ENCODE measurements around the gene SERPINA3. TPM values are rescaled to one million over a fixed set of nuclear protein-coding genes. Genes with fewer than 3 reads are reported as not detected.

Gene SERPINA3
- total and polyA plus RNA-seq, 2 donors (not counting 1 experiment from before 2014, with no cell fraction given) = not detected

- intact Hi-C loops (cut with micrococcal nuclease) = no loop called here
- POLR2A ChIA-PET = no interaction called here
- Histone ChIP-seq H2AFZ (ENCODE audit: insufficient read depth, low read depth, low read length, poor library complexity, severe bottlenecking) (no peak overlapping the region), H3K27me3 (replicated peaks in 1 of 4; ENCODE audit: control extremely low read depth in 1 of 4, control insufficient read depth in 3 of 4, insufficient read depth in 4 of 4, low read length in 3 of 4) (no peaks in the 10 kb centered on the region), H3K79me2 (ENCODE audit: control insufficient read depth, insufficient read depth, low read length) (no peaks in the 10 kb centered on the region), H3K36me3 (replicated peaks in 1 of 2; ENCODE audit: control extremely low read depth in 1 of 2, control insufficient read depth in 1 of 2, extremely low read depth in 1 of 2, insufficient read depth in 2 of 2, low read length in 1 of 2) (no peaks in the 10 kb centered on the region), H3K9ac (ENCODE audit: low read length) (no peak overlapping the region), H3K9me3 (ENCODE audit: control extremely low read depth in 1 of 3, control insufficient read depth in 2 of 3, insufficient read depth in 1 of 3, low read length in 2 of 3) (peaks cover 0 to 20% (median 0%) of the 10 kb centered on the region in 3 donors), H3K4me2 (replicated peaks; ENCODE audit: low read depth, low read length, poor library complexity, severe bottlenecking) (no peak overlapping the region), H3K4me1 (ENCODE audit: control insufficient read depth in 2 of 2, insufficient read depth in 2 of 2, low read length in 2 of 2) (no peaks in the 10 kb centered on the region), H3K4me3 (ENCODE audit: control extremely low read depth in 1 of 5, extremely low read depth in 1 of 5, insufficient read depth in 1 of 5, low read depth in 2 of 5, low read length in 4 of 5) (no peak overlapping the region), H3K27ac (ENCODE audit: low read length in 2 of 2) (no peak overlapping the region), H4K20me1 (ENCODE audit: control insufficient read depth, insufficient read depth, low read length, poor library complexity, severe bottlenecking) (no peaks in the 10 kb centered on the region)
- DNase-seq = no peak
- H3K9me3 Mint-ChIP-seq (ENCODE audit: insufficient read depth) = no peaks in the 10 kb centered on the region
- CTCF ChIA-PET = no interaction called here
- no peak overlapping the region for H3K4me3 Mint-ChIP-seq
- H3K27ac Mint-ChIP-seq = no peak overlapping the region
- H3K27me3 Mint-ChIP-seq = peaks cover 9% of the 10 kb centered on the region
- 100% methylated on average over 1 of the region's 2 CpGs for WGBS (ENCODE audit: insufficient coverage)
- TF ChIP-seq CTCF (IDR thresholded peaks at IDR 0.05) (no peak), EZH2 (IDR thresholded peaks at IDR 0.05; ENCODE audit: borderline replicate concordance, insufficient read depth, low read depth, low read length, poor library complexity, severe bottlenecking) (no peak)
- H3K4me1 Mint-ChIP-seq = no peaks in the 10 kb centered on the region
- ATAC-seq (ENCODE audit: low read depth) = no peak
These were observed 26.1 kb downstream of the SERPINA3 start for GRCh38 chr14:94638339-94638738.

- no peaks in the 10 kb centered on the region for H3K36me3 ChIP-seq (replicated peaks in 1 of 2; ENCODE audit: control extremely low read depth in 1 of 2, control insufficient read depth in 1 of 2, extremely low read depth in 1 of 2, insufficient read depth in 2 of 2, low read length in 1 of 2)
- no peak overlapping the region for H3K4me2 ChIP-seq (replicated peaks; ENCODE audit: low read depth, low read length, poor library complexity, severe bottlenecking)
- DNase-seq = no peak
- H3K27ac ChIP-seq (ENCODE audit: low read length in 2 of 2) = no peak overlapping the region
- intact Hi-C loops (cut with micrococcal nuclease) = no loop called here
- no peaks in the 10 kb centered on the region for H3K79me2 ChIP-seq (ENCODE audit: control insufficient read depth, insufficient read depth, low read length)
- no peak overlapping the region for H2AFZ ChIP-seq (ENCODE audit: insufficient read depth, low read depth, low read length, poor library complexity, severe bottlenecking)
- POLR2A ChIA-PET = no interaction called here
- Mint-ChIP-seq H3K4me1 (no peaks in the 10 kb centered on the region), H3K4me3 (no peak overlapping the region), H3K9me3 (ENCODE audit: insufficient read depth) (no peaks in the 10 kb centered on the region), H3K27me3 (peaks cover 5% of the 10 kb centered on the region), H3K27ac (no peak overlapping the region)
- no peaks in the 10 kb centered on the region for H3K27me3 ChIP-seq (replicated peaks in 1 of 4; ENCODE audit: control extremely low read depth in 1 of 4, control insufficient read depth in 3 of 4, insufficient read depth in 4 of 4, low read length in 3 of 4)
- H3K4me1 ChIP-seq (ENCODE audit: control insufficient read depth in 2 of 2, insufficient read depth in 2 of 2, low read length in 2 of 2) = no peaks in the 10 kb centered on the region
- WGBS (ENCODE audit: insufficient coverage) = 88% methylated on average over 8 of the region's 11 CpGs
- CTCF ChIA-PET = no interaction called here
- no peaks in the 10 kb centered on the region for H4K20me1 ChIP-seq (ENCODE audit: control insufficient read depth, insufficient read depth, low read length, poor library complexity, severe bottlenecking)
- no peak overlapping the region for H3K9ac ChIP-seq (ENCODE audit: low read length)
- peaks cover 0 to 21% (median 0%) of the 10 kb centered on the region in 3 donors for H3K9me3 ChIP-seq (ENCODE audit: control extremely low read depth in 1 of 3, control insufficient read depth in 2 of 3, insufficient read depth in 1 of 3, low read length in 2 of 3)
- no peak overlapping the region for H3K4me3 ChIP-seq (ENCODE audit: control extremely low read depth in 1 of 5, extremely low read depth in 1 of 5, insufficient read depth in 1 of 5, low read depth in 2 of 5, low read length in 4 of 5)
- no peak for TF ChIP-seq EZH2 (IDR thresholded peaks at IDR 0.05; ENCODE audit: borderline replicate concordance, insufficient read depth, low read depth, low read length, poor library complexity, severe bottlenecking)
- TF ChIP-seq CTCF (IDR thresholded peaks at IDR 0.05) = no peak
- no peak for ATAC-seq (ENCODE audit: low read depth)
These were observed 27.0 kb downstream of the SERPINA3 start for GRCh38 chr14:94638961-94639817.
